H1 (cell line): ENCODE measurements around the gene ITPK1. TPM values are rescaled to one million over a fixed set of nuclear protein-coding genes. Genes with fewer than 3 reads are reported as not detected.

Experiments used
- CTBP2 ChIP-seq: IDR thresholded peaks from 2 replicates; pipeline ENCODE4 v1.7.0; 2011; ENCODE audit warnings: borderline replicate concordance, mild to moderate bottlenecking, moderate library complexity, mixed read lengths, low read length; ENCODE audit not compliant: insufficient read depth, insufficient read length
- GABPA ChIP-seq: IDR thresholded peaks from 2 replicates; pipeline ENCODE4 v1.6.1; 2011; ENCODE audit warnings: mild to moderate bottlenecking, low read length, moderate library complexity, borderline replicate concordance; ENCODE audit not compliant: insufficient read depth
- SAP30 ChIP-seq: fragments of 300-600 bp; sonication (generic); IDR thresholded peaks from 2 replicates; pipeline ENCODE4 v1.7.1; 2012; ENCODE audit warnings: low read length, moderate library complexity, mild to moderate bottlenecking, inconsistent platforms; ENCODE audit not compliant: insufficient read depth, insufficient replicate concordance
- SIN3A ChIP-seq, 2 experiments: IDR thresholded peaks in 1 of 2; conservative IDR thresholded peaks in 1 of 2; 2 replicates each; pipeline ENCODE4 v1.6.1; 2011 to 2012; ENCODE audit warnings: low read length in 2 of 2, improper control_type of control experiment in 1 of 2, low read depth in 1 of 2, mild to moderate bottlenecking in 1 of 2
- TAF7 ChIP-seq: optimal IDR thresholded peaks from 2 replicates; pipeline ENCODE3; 2011; ENCODE audit warnings: low read depth, mild to moderate bottlenecking, inconsistent platforms, low read length, moderate library complexity, borderline replicate concordance
- polyA plus RNA-seq, 7 experiments: library from polyadenylated mRNA; depleted of rRNA in 3 of 7; stranded (reverse) in 5 of 7; unstranded in 2 of 7; fragments of >200 nt in 5 of 7; fragments of 200-250 nt in 2 of 7; gene quantifications; 1 replicate in 5 of 7; 2 replicates in 1 of 7; 4 replicates in 1 of 7; pipeline versions ENCODE4 v1.2.1 to v1.2.3, GENCODE V29; 2011 to 2013; ENCODE audit warnings: missing spikeins in 2 of 7, mixed read lengths in 2 of 7
- total RNA-seq: library from RNA; stranded (reverse); fragmentation: NEBNext Ultra II Directional; extraction: Animal tissue kit (Norgen Biotek cat#: 25700); gene quantifications from 2 replicates; pipeline ENCODE4 v1.2.1, GENCODE V29; 2021
- TF ChIP-seq, protein P1 (sequence below): IDR thresholded peaks from 2 replicates; pipeline ENCODE4 v1.6.1; 2011; ENCODE audit warnings: low read depth, mild to moderate bottlenecking, low read length; ENCODE audit not compliant: insufficient read depth
- TF ChIP-seq, protein P2 (sequence below), 3 experiments: IDR thresholded peaks; 1 replicate in 2 of 3; 2 replicates in 1 of 3; pipeline versions ENCODE4 v1.5.1 to v1.6.1; 2011; ENCODE audit warnings: low read length in 3 of 3, mild to moderate bottlenecking in 3 of 3, inconsistent platforms in 2 of 3, low read depth in 1 of 3, moderate library complexity in 1 of 3; ENCODE audit not compliant: insufficient read depth in 1 of 3; ENCODE audit errors: control extremely low read depth in 1 of 3

Gene ITPK1
- total and polyA plus RNA-seq, 2 of the 8 experiments (the other 6 are each of a cell fraction or from before 2014, with no cell fraction given): 108 to 143 TPM

- TF ChIP-seq TAF7 (no peak), SAP30 (no peak), SIN3A (conservative IDR thresholded peaks at IDR 0.05 in 1 of 2, IDR thresholded peaks at IDR 0.05 in 1 of 2; ENCODE audit: low read depth in 1 of 2, low read length in 2 of 2) (0 out of 4 replicates have a peak, but pooled peaks of 1 of the 2 experiments have one; percentile 34), CTBP2 (no peak), GABPA (peak; percentile 80; the same call in 1 of the 2 replicates)
- TF ChIP-seq, protein P1, sequence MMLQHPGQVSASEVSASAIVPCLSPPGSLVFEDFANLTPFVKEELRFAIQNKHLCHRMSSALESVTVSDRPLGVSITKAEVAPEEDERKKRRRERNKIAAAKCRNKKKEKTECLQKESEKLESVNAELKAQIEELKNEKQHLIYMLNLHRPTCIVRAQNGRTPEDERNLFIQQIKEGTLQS: peak; percentile 65
- TF ChIP-seq, protein P2, sequence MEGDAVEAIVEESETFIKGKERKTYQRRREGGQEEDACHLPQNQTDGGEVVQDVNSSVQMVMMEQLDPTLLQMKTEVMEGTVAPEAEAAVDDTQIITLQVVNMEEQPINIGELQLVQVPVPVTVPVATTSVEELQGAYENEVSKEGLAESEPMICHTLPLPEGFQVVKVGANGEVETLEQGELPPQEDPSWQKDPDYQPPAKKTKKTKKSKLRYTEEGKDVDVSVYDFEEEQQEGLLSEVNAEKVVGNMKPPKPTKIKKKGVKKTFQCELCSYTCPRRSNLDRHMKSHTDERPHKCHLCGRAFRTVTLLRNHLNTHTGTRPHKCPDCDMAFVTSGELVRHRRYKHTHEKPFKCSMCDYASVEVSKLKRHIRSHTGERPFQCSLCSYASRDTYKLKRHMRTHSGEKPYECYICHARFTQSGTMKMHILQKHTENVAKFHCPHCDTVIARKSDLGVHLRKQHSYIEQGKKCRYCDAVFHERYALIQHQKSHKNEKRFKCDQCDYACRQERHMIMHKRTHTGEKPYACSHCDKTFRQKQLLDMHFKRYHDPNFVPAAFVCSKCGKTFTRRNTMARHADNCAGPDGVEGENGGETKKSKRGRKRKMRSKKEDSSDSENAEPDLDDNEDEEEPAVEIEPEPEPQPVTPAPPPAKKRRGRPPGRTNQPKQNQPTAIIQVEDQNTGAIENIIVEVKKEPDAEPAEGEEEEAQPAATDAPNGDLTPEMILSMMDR (IDR thresholded peaks at IDR 0.05; ENCODE audit: control extremely low read depth in 1 of 3, insufficient read depth in 1 of 3, low read depth in 1 of 3, low read length in 3 of 3): peak; percentile 90 to 96 (median 93)
- TF ChIP-seq, all 59 proteins: peak for 9
Observed at GRCh38 chr14:92951912-92952471, 163.7 kb downstream of the ITPK1 start (continued).
